Smooth muscle cell (in vitro differentiated cells): ENCODE data around the gene EP300. TPM values are rescaled to one million over a fixed set of nuclear protein-coding genes. Genes with fewer than 3 reads are reported as not detected.

ENCODE experiments used
- DNase-seq: peaks from one replicate; lab custom pipeline; 2025; ENCODE audit not compliant: unreplicated experiment; lab: John Stamatoyannopoulos, UW
- H2AFZ ChIP-seq: fragments of 200-600 bp; sonication (generic); 2 replicates; pipeline ENCODE4 v1.6.0; 2016; ENCODE audit warnings: antibody characterized with exemption, low read depth, mild to moderate bottlenecking
- H3F3A ChIP-seq: fragments of 200-600 bp; sonication (generic); 2 replicates; pipeline ENCODE4 v1.6.0; 2017; ENCODE audit warnings: antibody characterized with exemption, low read depth
- H3K27ac ChIP-seq: fragments of 200-600 bp; sonication (generic); 2 replicates; pipeline ENCODE4 v1.5.1; 2016; ENCODE audit warnings: low read depth, mild to moderate bottlenecking
- H3K27me3 ChIP-seq: fragments of 200-600 bp; sonication (generic); 2 replicates; pipeline ENCODE4 v1.6.1; 2016; ENCODE audit warnings: low read depth, mild to moderate bottlenecking
- H3K36me3 ChIP-seq: fragments of 200-600 bp; sonication (generic); 2 replicates; pipeline ENCODE4 v1.5.1; 2016; ENCODE audit warnings: low read depth
- H3K4me1 ChIP-seq: fragments of 200-600 bp; sonication (generic); 2 replicates; pipeline ENCODE4 v1.5.1; 2016; ENCODE audit warnings: low read depth
- H3K4me2 ChIP-seq: fragments of 200-600 bp; sonication (generic); 2 replicates; pipeline ENCODE4 v1.6.0; 2016; ENCODE audit warnings: mild to moderate bottlenecking
- H3K4me3 ChIP-seq: fragments of 200-600 bp; sonication (generic); 2 replicates; pipeline ENCODE4 v1.5.1; 2016; ENCODE audit warnings: mild to moderate bottlenecking
- H3K79me2 ChIP-seq: fragments of 200-600 bp; sonication (generic); 2 replicates; pipeline ENCODE4 v1.6.0; 2016; ENCODE audit warnings: low read depth, mild to moderate bottlenecking
- H3K9ac ChIP-seq: fragments of 200-600 bp; sonication (generic); 2 replicates; pipeline ENCODE4 v1.6.0; 2016; ENCODE audit warnings: low read depth
- H3K9me3 ChIP-seq: fragments of 200-600 bp; sonication (generic); replicated peaks from 2 replicates; pipeline ENCODE4 v1.5.1; 2016; ENCODE audit warnings: low read depth
- H4K20me1 ChIP-seq: fragments of 200-600 bp; sonication (generic); 2 replicates; pipeline ENCODE4 v1.6.0; 2016; ENCODE audit warnings: low read depth
- CTCF ChIP-seq: fragments of 200-600 bp; sonication (generic); IDR thresholded peaks from 2 replicates; pipeline ENCODE4 v1.5.1; 2017; ENCODE audit warnings: borderline replicate concordance, mild to moderate bottlenecking, antibody characterized with exemption; ENCODE audit not compliant: insufficient read depth, poor library complexity, severe bottlenecking
- WGBS: methylation state at CpG from one replicate; pipeline ENCODE4 v1.1.7; 2016; ENCODE audit warnings: low lambda C conversion rate; 5-methylcytosine and 5-hydroxymethylcytosine counted together
- polyA plus RNA-seq: library from polyadenylated mRNA; unstranded; fragments of >200 nt; fragmentation: Nextera tagmentation; extraction: Ambion mirVana; gene quantifications from 2 replicates; pipeline ENCODE4 v1.2.1, GENCODE V29; 2016
- total RNA-seq: library from RNA; depleted of rRNA; stranded (reverse); fragments of >200 nt; gene quantifications from 2 replicates; pipeline ENCODE4 v1.2.3, GENCODE V29; 2014

The EP300 gene
- total and polyA plus RNA-seq, 2 experiments from 2014 or later = 10.3 to 46.8 TPM

- H2AFZ ChIP-seq = no peak overlapping the region
- H3K27me3 ChIP-seq = no peaks in the 10 kb centered on the region
- 96% methylated on average over 14 of the region's 14 CpGs for WGBS
- no peak overlapping the region for H3K4me3 ChIP-seq
- no peaks in the 10 kb centered on the region for H3K4me1 ChIP-seq
- H3K9ac ChIP-seq = no peak overlapping the region
- H3K27ac ChIP-seq = no peak overlapping the region
- DNase-seq = no peak
- H3F3A ChIP-seq = no peaks in the 10 kb centered on the region
- H3K9me3 ChIP-seq = no peaks in the 10 kb centered on the region
- no peak for TF ChIP-seq CTCF
- H3K79me2 ChIP-seq = no peaks in the 10 kb centered on the region
- no peaks in the 10 kb centered on the region for H3K36me3 ChIP-seq
- H4K20me1 ChIP-seq = no peaks in the 10 kb centered on the region
- no peak overlapping the region for H3K4me2 ChIP-seq
Measured at GRCh38 chr22:41070665-41071331, 21.6 kb upstream of the EP300 start.

GRCh38 chr22:41074061-41074460 lies 18.3 kb upstream of the EP300 start:
- H3K27me3 ChIP-seq = no peaks in the 10 kb centered on the region
- no peak overlapping the region for H2AFZ ChIP-seq
- no peak overlapping the region for H3K9ac ChIP-seq
- H3F3A ChIP-seq = no peaks in the 10 kb centered on the region
- H3K9me3 ChIP-seq = no peaks in the 10 kb centered on the region
- no peaks in the 10 kb centered on the region for H3K36me3 ChIP-seq
- H3K27ac ChIP-seq = no peak overlapping the region
- H3K4me1 ChIP-seq = no peaks in the 10 kb centered on the region
- H3K4me3 ChIP-seq = no peak overlapping the region
- no peaks in the 10 kb centered on the region for H4K20me1 ChIP-seq
- DNase-seq = no peak
- 93% methylated on average over 11 of the region's 11 CpGs for WGBS
- H3K4me2 ChIP-seq = no peak overlapping the region
- TF ChIP-seq CTCF = no peak
- H3K79me2 ChIP-seq = no peaks in the 10 kb centered on the region

- H3K36me3 ChIP-seq = no peaks in the 10 kb centered on the region
- WGBS = 96% methylated on average over 17 of the region's 22 CpGs
- H3K4me1 ChIP-seq = no peaks in the 10 kb centered on the region
- H4K20me1 ChIP-seq = no peaks in the 10 kb centered on the region
- H3F3A ChIP-seq = no peaks in the 10 kb centered on the region
- no peak overlapping the region for H3K4me2 ChIP-seq
- DNase-seq = no peak
- no peak for TF ChIP-seq CTCF
- no peak overlapping the region for H3K4me3 ChIP-seq
- H3K79me2 ChIP-seq = no peaks in the 10 kb centered on the region
- no peak overlapping the region for H3K9ac ChIP-seq
- H3K27me3 ChIP-seq = no peaks in the 10 kb centered on the region
- no peak overlapping the region for H2AFZ ChIP-seq
- H3K9me3 ChIP-seq = no peaks in the 10 kb centered on the region
- no peak overlapping the region for H3K27ac ChIP-seq
Measured at GRCh38 chr22:41074466-41074865, 17.9 kb upstream of the EP300 start.
